PC-3 (cell line): ENCODE measurements around the gene PABPC1L. TPM values are rescaled to one million over a fixed set of nuclear protein-coding genes. Genes with fewer than 3 reads are reported as not detected.

Source experiments
- ATAC-seq: fragments of 200-7000 bp; cut with Tn5 transposase; 2 replicates; pipeline ENCODE4 v1.9.1; 2020; ENCODE audit warnings: mild to moderate bottlenecking, moderate library complexity
- BruUV-seq: library from RNA; stranded (reverse); fragments of 400-500 nt; replicated peaks from 2 replicates; lab custom pipeline; 2021; lab: Mats Ljungman, UMichigan
- CTCF ChIA-PET: fragments of 300-600 bp; sonication (Branson Sonifier 250); formaldehyde crosslinking; loops from one replicate; lab custom pipeline; 2022; ENCODE audit warnings: antibody characterized with exemption; lab: Charles Lee
- POLR2A ChIA-PET: fragments of 300-600 bp; sonication (Branson Sonifier 250); formaldehyde crosslinking; loops from one replicate; lab custom pipeline; 2022; ENCODE audit warnings: antibody characterized with exemption; ENCODE audit not compliant: unreplicated experiment; lab: Charles Lee
- DNase-seq: peaks from one replicate; pipeline ENCODE4 v3.0.0-alpha.2; 2015
- H2AFZ ChIP-seq: fragments of 300-600 bp; sonication (generic); 2 replicates; pipeline ENCODE4 v1.6.0; 2016; ENCODE audit warnings: antibody characterized with exemption, low read length
- H3F3A ChIP-seq: fragments of 300-600 bp; sonication (generic); one replicate; pipeline ENCODE4 v1.6.0; 2017; ENCODE audit warnings: antibody characterized with exemption, low read length, control low read depth, mild to moderate bottlenecking; ENCODE audit not compliant: unreplicated experiment
- H3K27ac ChIP-seq: fragments of 300-600 bp; sonication (generic); 2 replicates; pipeline ENCODE4 v1.5.1; 2016; ENCODE audit warnings: mild to moderate bottlenecking, low read length
- H3K27me3 ChIP-seq: fragments of 300-600 bp; sonication (generic); 2 replicates; pipeline ENCODE4 v1.6.1; 2016; ENCODE audit warnings: low read length, mixed read lengths
- H3K36me3 ChIP-seq: fragments of 300-600 bp; sonication (generic); 2 replicates; pipeline ENCODE4 v1.6.1; 2016; ENCODE audit warnings: low read depth, mixed run types, low read length, mixed read lengths
- H3K4me1 ChIP-seq: fragments of 300-600 bp; sonication (generic); 2 replicates; pipeline ENCODE4 v1.5.1; 2016; ENCODE audit warnings: low read length; ENCODE audit not compliant: insufficient read depth
- H3K4me2 ChIP-seq: fragments of 300-600 bp; sonication (generic); 2 replicates; pipeline ENCODE4 v1.6.0; 2016; ENCODE audit warnings: low read length
- H3K4me3 ChIP-seq: fragments of 300-600 bp; sonication (generic); 2 replicates; pipeline ENCODE4 v1.5.1; 2016; ENCODE audit warnings: mild to moderate bottlenecking, low read length, mixed read lengths
- H3K79me2 ChIP-seq: fragments of 300-600 bp; sonication (generic); 2 replicates; pipeline ENCODE4 v1.6.1; 2017; ENCODE audit warnings: low read length, mixed read lengths
- H3K9ac ChIP-seq: fragments of 300-600 bp; sonication (generic); 2 replicates; pipeline ENCODE4 v1.6.0; 2016; ENCODE audit warnings: mild to moderate bottlenecking, low read length
- H3K9me2 ChIP-seq: fragments of 300-600 bp; sonication (generic); replicated peaks from 2 replicates; pipeline ENCODE4 v1.6.1; 2016; ENCODE audit warnings: mixed run types, low read length, mixed read lengths
- H3K9me3 ChIP-seq: fragments of 300-600 bp; sonication (generic); 2 replicates; pipeline ENCODE4 v1.6.1; 2016; ENCODE audit warnings: low read length, mixed read lengths
- H4K20me1 ChIP-seq: fragments of 300-600 bp; sonication (generic); 2 replicates; pipeline ENCODE4 v1.6.1; 2016; ENCODE audit warnings: low read length, mixed read lengths
- CTCF ChIP-seq: fragments of 300-600 bp; sonication (generic); conservative IDR thresholded peaks from 2 replicates; pipeline ENCODE4 v1.5.1; 2017; ENCODE audit warnings: antibody characterized with exemption, low read depth, mild to moderate bottlenecking, low read length
- EZH2 ChIP-seq: fragments of 300-600 bp; sonication (generic); IDR thresholded peaks from one replicate; pipeline ENCODE4 v1.6.1; 2017; ENCODE audit warnings: antibody characterized with exemption, mild to moderate bottlenecking, low read length; ENCODE audit not compliant: unreplicated experiment
- EZH2phosphoT487 ChIP-seq: fragments of 300-600 bp; sonication (generic); IDR thresholded peaks from 2 replicates; pipeline ENCODE4 v1.6.1; 2018; ENCODE audit warnings: mild to moderate bottlenecking, antibody characterized with exemption, low read length, borderline replicate concordance
- intact Hi-C: fragments of 100-400 bp; cut with micrococcal nuclease; formaldehyde crosslinking; loops from 2 replicates; pipeline ENCODE4 v1.9.0; 2023
- total RNA-seq: library from RNA; depleted of rRNA; stranded (reverse); fragments of >200 nt; gene quantifications from 2 replicates; pipeline ENCODE4 v1.2.3, GENCODE V29; 2014

PABPC1L gene
- total RNA-seq, 1 experiment from 2014 or later: 32.0 TPM

DNA sequence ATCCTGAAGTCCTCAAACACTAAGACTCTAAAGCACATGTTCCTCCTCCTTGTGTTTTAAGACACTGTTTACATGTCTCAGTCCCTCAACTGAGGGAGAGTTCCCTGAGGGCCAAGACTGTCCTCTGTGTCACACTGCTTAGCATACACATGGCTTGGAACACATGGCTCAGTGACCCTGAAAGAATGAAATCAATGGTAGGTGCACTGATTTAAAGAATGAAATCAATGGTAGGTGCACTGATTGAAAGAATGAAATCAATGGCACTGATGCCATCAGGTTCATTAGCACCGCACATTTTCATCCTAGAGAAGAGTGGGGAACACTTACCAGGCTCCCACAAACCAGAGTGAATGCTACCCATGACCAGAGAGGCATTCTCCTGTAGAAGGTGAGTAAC is 40.5 kb downstream of the PABPC1L start:
- Histone ChIP-seq H2AFZ (no peak overlapping the region), H3K27ac (no peak overlapping the region), H3K27me3 (no peaks in the 10 kb centered on the region), H3K9me3 (no peaks in the 10 kb centered on the region), H3K9ac (no peak overlapping the region), H3K4me1 (no peaks in the 10 kb centered on the region), H3F3A (no peaks in the 10 kb centered on the region), H3K9me2 (no peaks in the 10 kb centered on the region), H4K20me1 (peaks cover 39% of the 10 kb centered on the region), H3K4me2 (no peak overlapping the region), H3K4me3 (no peak overlapping the region), H3K36me3 (peaks cover 90% of the 10 kb centered on the region), H3K79me2 (peaks cover 24% of the 10 kb centered on the region)
- BruUV-seq: no TSS peak
- ChIA-PET POLR2A (no interaction called here), CTCF (no interaction called here)
- intact Hi-C loops: no loop called here
- ATAC-seq (no peak), DNase-seq (no peak)
- TF ChIP-seq CTCF (no peak), EZH2phosphoT487 (no peak), EZH2 (no peak)

DNA sequence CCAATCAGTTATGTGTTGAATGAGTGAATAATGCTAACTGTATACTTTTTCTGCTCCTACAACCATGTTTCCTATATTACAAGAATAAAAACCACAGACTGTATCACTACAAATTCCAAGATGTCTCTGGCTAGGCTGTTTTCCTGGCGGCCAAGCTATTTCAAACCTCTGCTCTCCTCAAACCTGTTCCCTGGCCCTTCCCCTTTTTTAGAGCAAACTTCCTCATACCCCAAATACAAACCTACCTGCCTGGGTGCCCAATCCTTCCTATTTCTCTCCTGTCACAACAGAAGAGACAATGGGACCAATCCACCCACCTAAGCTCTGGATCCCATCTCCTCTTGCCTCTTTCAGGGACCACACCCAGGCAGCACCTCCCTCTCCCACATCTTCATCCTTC is 42.9 kb downstream of the PABPC1L start:
- no peak for TF ChIP-seq CTCF
- TF ChIP-seq EZH2phosphoT487: no peak
- TF ChIP-seq EZH2: no peak
- ATAC-seq (no peak), DNase-seq (no peak)
- POLR2A ChIA-PET: interaction anchor here (0.7 kb wide), 1 partner anchor 18 kb away, joined by 5 read pairs; no protein-coding TSS in a partner anchor
- no peaks in the 10 kb centered on the region for H3K27me3 ChIP-seq
- no peak overlapping the region for H3K27ac ChIP-seq
- H3K9me2 ChIP-seq: no peaks in the 10 kb centered on the region
- intact Hi-C loops: no loop called here
- CTCF ChIA-PET: no interaction called here
- no TSS peak for BruUV-seq
- no peaks in the 10 kb centered on the region for H3F3A ChIP-seq
- no peak overlapping the region for H3K9ac ChIP-seq
- H4K20me1 ChIP-seq: peaks cover 61% of the 10 kb centered on the region
- peaks cover 5% of the 10 kb centered on the region; the same call in 1 of the 2 replicates for H3K4me1 ChIP-seq
- peaks cover 47% of the 10 kb centered on the region for H3K79me2 ChIP-seq
- H2AFZ ChIP-seq: no peak overlapping the region
- H3K36me3 ChIP-seq: peaks cover 89% of the 10 kb centered on the region
- no peak overlapping the region for H3K4me3 ChIP-seq
- no peak overlapping the region for H3K4me2 ChIP-seq
- H3K9me3 ChIP-seq: no peaks in the 10 kb centered on the region

- Histone ChIP-seq H3K79me2 (peaks cover 62% of the 10 kb centered on the region), H3K27ac (no peak overlapping the region), H3K9me2 (no peaks in the 10 kb centered on the region), H3K4me2 (no peak overlapping the region), H4K20me1 (peaks cover 66% of the 10 kb centered on the region), H2AFZ (no peak overlapping the region), H3K4me1 (peaks cover 19% of the 10 kb centered on the region), H3F3A (no peaks in the 10 kb centered on the region), H3K9ac (no peak overlapping the region), H3K36me3 (peaks cover 82% of the 10 kb centered on the region), H3K4me3 (no peak overlapping the region), H3K27me3 (no peaks in the 10 kb centered on the region), H3K9me3 (no peaks in the 10 kb centered on the region)
- DNase-seq (no peak), ATAC-seq (no peak)
- intact Hi-C loops: no loop called here
- ChIA-PET CTCF (no interaction called here), POLR2A (no interaction called here)
- TF ChIP-seq CTCF (no peak), EZH2 (no peak), EZH2phosphoT487 (no peak)
- no TSS peak for BruUV-seq
Measured at GRCh38 chr20:44954211-44954610, 44.4 kb downstream of the PABPC1L start.
